GM19324 (cell line): ENCODE measurements around the gene SEPHS2.
A peak's percentile ranks its signal among the peaks of the same experiment; 100 is the strongest.
"Not testable (repeated sequence)": the region's sequence is repeated elsewhere in the genome, so short reads cannot be mapped to it uniquely, and the experiment has no call there.

Experiments used
- ATAC-seq: cut with Tn5 transposase; IDR thresholded peaks from one replicate; pipeline ENCODE4 v1.9.1; 2021; ENCODE audit warnings: mild to moderate bottlenecking, moderate library complexity; ENCODE audit not compliant: unreplicated experiment, low FRiP score

The SEPHS2 gene

GRCh38 chr16:30445408-30446202 lies at the start of gene SEPHS2:
Gene SEPHS2, minus strand, starts transcription at chr16:30445874. Its CDS starts 147 bp downstream, at chr16:30445727.
- peak; percentile 80 for ATAC-seq

- ATAC-seq, result no peak
Observed at GRCh38 chr16:30494709-30495108, 49.0 kb upstream of the SEPHS2 start.

GRCh38 chr16:30493941-30494488 lies 48.3 kb upstream of the SEPHS2 start:
- no peak for ATAC-seq

GRCh38 chr16:30491744-30492308 lies 46.2 kb upstream of the SEPHS2 start:
- no peak for ATAC-seq

- ATAC-seq, result no peak
Observed at GRCh38 chr16:30491229-30491628, 45.6 kb upstream of the SEPHS2 start.

- no peak for ATAC-seq
Observed at GRCh38 chr16:30490210-30490609, 44.5 kb upstream of the SEPHS2 start.

- ATAC-seq, result no peak
Observed at GRCh38 chr16:30488764-30489605, 43.3 kb upstream of the SEPHS2 start.

- ATAC-seq, result no peak
Observed at GRCh38 chr16:30485818-30486436, 40.3 kb upstream of the SEPHS2 start.

GRCh38 chr16:30484887-30485286 lies 39.2 kb upstream of the SEPHS2 start:
- ATAC-seq, result no peak

GRCh38 chr16:30482366-30482765 lies 36.7 kb upstream of the SEPHS2 start:
- ATAC-seq, result no peak

- no peak for ATAC-seq
Observed at GRCh38 chr16:30481381-30481780, 35.7 kb upstream of the SEPHS2 start.

- no peak for ATAC-seq
Observed at GRCh38 chr16:30478766-30479478, 33.2 kb upstream of the SEPHS2 start.

- not testable (repeated sequence) for ATAC-seq
Observed at GRCh38 chr16:30477773-30478172, 32.1 kb upstream of the SEPHS2 start.

GRCh38 chr16:30476991-30477390 lies 31.3 kb upstream of the SEPHS2 start:
- ATAC-seq, result no peak

GRCh38 chr16:30474684-30475083 lies 29.0 kb upstream of the SEPHS2 start:
- no peak for ATAC-seq

- ATAC-seq, result no peak
Observed at GRCh38 chr16:30474074-30474452, 28.4 kb upstream of the SEPHS2 start.

- no peak for ATAC-seq
Observed at GRCh38 chr16:30473231-30474073, 27.8 kb upstream of the SEPHS2 start.

GRCh38 chr16:30472328-30472942 lies 26.8 kb upstream of the SEPHS2 start, which contains the start of gene ITGAL:
Gene ITGAL, plus strand, starts transcription at chr16:30472742. Its CDS starts 96 bp downstream, at chr16:30472838.
- ATAC-seq, result peak; percentile 62

GRCh38 chr16:30470632-30470995 lies 24.9 kb upstream of the SEPHS2 start:
- ATAC-seq, result no peak
